DMS153 treated with DMSO at 0.1 percent for 48 hours (cell line): ENCODE data around the gene PTPRN2.

Source experiments
- DNase-seq: peaks from one replicate; lab custom pipeline; 2025; ENCODE audit not compliant: unreplicated experiment; lab: John Stamatoyannopoulos, UW

PTPRN2 gene

DNA sequence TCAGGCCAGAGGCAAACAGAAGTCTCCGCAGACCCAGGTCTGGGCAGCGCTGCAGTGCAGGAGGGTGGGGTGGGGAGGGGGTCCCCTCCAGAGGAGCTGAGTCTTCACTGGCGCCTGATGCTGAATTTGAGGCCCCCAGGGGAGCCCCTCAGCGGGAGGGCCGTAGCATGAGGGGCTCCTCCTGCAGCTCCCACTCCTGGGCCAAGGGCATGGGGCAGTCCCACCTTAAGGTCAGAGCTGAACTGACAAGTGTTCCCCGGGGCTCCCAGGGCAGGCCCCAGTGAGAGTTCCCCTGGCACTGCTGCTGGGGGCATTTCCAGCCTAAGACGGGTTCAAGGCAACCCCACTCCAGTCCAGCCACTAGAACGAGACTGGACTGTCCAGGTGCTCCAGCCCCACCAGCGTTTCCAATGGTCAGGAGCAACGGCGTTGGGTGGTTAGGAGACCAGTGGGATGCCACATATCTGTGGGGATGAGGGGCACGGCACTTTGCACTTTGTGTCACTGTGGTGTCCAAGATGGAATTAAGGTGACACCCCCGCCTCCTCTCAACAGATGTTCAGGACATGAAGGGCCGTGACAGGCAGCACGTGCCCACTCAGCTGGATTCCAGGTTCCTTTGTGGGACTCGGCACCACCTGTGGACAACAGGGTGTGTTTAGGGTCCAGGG lies 139.1 kb downstream of the PTPRN2 start:
- DNase-seq, result no peak

DNA sequence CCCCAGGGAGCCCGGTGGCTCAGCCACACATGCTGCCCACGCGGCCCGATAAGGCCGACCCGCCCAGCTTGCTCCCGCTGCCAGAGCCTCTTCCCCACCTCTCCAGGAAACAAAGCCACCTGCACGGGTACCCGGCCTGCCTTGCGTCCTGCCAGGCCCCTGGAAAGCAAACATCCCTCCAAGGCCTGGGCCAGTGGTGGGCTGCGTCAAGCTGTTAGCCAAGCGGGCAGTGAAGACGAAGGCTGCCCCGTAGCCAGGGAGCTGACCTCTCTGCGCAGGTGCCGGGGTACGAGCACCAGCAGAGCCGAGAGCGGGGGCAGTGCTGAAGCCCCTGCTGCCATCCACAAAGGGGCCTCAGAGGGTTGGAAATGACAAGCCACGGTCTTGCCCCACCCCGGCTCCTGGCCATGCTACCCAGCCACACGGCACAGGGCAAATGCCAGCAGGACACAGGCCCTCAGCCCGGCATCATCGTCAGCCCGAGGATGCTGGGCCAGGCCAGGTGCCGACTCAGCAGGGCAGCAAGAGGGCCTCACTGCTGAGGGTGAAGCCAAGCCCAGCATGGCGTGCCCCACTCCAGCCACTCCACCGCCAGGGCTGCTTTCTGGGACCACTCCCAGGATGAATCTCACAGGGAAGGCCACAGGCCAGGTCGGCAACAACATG lies 140.0 kb downstream of the PTPRN2 start:
- no peak for DNase-seq

DNA sequence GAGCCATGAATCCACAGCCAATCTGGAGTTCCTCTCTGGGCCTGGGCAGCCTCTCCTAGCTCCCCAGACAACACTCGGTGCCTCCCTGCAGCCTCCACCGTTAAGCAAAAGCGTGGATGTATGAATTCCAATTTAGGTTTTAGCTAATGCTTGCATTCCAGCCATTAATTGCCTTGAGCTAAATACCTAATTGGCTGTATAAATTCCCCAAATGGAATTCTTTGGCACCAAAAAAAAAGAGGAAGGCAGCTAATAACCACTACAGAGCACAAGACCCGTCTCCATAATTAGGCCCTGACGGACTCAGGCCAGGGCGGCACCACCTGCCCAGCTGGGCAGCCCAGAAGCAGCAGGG lies 140.5 kb downstream of the PTPRN2 start:
- DNase-seq, result no peak

DNA sequence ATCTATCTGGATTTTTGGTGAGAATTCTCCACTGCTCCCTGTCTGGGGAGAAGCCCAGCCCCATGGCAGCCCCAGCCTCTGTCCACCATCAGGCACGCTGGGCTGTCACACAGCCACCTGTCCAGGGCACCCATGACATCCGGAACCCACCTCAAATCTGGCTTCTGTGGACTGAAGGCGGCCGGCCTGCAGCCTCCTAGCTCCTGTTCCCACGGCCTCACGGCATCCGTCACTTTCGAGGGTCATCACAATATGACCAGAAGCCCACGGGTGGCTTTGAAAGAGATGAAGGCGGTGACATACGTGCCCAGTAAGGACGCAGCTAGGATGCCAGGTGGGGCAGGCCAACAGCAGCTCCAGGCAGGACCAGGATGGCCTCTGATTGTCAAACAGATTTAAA lies 140.9 kb downstream of the PTPRN2 start:
- no peak for DNase-seq

DNA sequence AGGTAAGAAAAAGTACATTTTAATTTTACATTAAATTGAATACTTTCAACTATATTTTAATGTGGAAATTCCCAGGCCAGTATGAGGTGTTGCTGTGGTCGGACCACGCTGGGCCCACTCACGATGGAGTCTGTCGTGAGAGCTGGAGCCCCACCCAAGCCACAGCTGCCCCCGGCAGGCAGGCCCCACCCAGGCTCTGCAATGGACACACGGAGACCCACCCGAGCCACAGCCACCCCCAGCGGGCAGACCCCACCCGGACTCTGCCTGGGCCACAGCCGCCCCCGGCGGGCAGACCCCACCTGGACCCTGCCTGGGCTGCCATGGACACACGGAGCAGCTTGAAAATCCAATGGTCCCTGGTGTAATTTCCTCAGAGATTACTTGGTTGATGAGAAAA lies 141.3 kb downstream of the PTPRN2 start:
- DNase-seq, result no peak

GRCh38 chr7:158445421-158446175 lies 142.0 kb downstream of the PTPRN2 start:
- no peak for DNase-seq

DNA sequence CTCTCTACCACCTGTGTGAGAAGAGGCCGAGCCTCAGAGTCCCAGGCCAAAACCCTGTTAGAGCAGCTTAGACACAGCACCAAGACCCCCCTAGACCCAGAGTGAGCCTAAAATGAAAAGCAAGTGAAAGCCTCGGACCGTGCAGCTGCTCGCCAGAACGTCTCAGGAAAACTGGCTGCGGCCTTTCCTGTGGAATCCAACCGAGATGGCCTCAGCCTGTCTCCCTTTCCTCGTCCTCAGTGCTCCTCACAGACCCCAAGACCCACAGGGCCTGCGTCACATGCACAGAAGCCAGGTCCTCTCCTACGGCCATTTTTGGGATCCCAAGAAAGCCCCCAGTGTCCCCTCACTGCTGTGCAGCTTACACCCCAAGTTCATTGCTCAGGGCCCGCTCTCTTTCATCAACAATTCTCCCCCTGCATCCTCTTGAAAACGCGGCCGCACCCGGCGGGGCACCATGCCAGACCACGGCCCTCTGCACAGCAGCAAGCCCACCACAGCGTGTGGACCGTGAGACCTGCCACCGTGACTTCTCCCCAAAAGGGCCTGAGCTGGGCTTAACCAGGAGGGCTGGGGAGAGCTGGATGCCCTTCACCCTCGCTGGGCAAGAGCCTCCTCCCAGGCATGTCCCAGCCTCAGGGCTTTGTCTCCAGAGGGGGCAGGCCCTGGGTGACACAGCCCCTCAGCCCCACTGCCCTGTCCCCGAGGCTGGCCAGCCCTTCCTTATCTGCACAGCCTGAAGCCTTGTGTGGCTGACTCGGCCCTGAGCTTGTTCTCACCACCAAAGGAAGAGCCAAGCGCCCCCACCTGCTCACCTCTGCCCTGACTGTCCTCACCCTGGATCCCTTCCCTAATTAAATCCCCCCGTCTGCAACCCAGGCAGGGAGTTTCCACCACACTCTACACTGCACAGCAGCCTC lies 142.9 kb downstream of the PTPRN2 start:
- no peak for DNase-seq

DNA sequence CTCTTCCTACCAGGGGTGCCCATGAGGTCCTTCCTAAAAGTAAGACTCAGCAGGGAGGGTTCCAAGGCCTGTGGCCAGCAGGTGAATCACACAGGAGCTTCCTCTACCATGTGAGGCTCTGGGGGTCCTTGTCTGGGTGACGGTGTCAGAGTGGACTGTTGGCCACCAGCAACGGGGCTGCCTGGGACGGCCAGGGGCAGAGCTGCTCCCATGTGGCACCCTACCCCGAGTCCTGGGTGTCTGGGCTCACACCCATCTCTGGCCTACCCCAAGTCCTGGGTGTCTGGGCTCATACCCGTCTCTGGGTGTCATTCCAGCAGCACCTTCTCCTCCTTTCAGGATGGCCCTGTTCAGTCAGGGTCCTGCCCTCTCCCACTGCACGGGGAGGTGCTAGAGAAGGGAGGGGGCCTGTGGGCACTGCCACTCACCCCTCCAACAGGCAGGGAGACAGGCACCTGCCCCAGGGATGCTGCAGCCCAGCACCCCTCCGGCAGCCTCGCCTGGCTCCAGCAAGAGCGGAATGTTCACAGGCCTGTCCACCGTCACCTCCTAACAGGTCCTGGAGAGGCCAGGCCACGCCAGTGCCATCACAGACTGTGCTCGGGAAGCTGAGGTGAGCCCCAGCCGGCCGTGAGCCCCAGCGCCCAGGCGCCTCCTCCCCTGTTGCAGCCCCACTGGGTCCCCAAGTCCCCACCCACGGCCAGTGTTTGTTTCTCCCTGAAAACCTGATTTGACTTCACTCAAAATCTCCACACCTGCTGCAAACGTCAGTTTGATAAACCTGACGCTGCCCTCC lies 143.7 kb downstream of the PTPRN2 start:
- no peak for DNase-seq

DNA sequence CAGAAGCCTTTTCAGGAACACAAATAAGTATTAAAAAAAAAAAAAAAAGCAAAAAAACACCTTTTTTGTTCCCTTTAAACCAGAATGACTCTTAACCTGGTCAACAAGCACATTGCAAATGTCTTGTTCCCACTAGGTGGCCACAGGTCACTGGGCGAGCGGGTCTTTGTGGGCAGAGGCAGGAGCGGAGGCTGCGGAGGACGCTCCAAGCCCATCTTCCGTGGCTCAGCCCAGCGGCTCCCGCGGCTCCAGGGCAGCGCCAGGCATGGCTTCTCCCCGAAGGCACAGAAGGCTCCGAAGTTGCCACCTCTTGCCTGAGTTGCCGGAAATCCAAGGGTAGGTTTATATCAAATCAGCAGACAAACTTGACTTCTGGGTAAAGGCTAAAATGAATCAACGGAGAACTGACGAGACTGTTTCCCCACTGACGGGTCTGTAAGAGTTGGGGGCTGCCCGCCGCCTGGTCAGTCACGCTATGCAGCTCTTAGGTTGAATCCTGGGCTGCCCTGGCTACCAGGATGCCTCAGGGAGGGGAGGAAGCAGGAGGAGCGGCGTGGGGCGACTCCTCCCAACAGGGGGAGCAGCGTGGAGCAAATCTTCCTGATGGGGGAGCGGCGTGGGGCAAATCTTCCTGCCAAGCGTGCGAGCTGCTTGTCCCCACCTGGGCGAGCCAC lies 144.5 kb downstream of the PTPRN2 start:
- DNase-seq, result no peak

DNA sequence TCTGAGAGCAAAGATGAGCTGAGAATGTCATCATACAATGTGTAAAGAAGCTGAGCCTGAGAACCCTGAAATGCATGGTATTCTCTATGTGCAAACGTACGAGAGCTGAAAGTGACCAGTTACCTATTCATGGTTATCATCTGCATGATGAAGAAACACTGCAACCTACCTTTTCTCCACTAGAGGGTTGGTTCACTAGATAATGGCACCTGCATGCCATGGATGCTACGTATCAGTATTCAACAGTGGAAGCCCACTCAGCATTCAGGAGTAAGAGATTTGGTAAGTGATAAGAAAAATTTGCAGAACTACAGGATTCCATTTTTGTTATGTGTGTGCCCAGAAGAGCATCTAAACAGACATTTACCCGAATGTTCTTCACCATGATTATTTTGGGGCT lies 145.4 kb downstream of the PTPRN2 start:
- no peak for DNase-seq

DNA sequence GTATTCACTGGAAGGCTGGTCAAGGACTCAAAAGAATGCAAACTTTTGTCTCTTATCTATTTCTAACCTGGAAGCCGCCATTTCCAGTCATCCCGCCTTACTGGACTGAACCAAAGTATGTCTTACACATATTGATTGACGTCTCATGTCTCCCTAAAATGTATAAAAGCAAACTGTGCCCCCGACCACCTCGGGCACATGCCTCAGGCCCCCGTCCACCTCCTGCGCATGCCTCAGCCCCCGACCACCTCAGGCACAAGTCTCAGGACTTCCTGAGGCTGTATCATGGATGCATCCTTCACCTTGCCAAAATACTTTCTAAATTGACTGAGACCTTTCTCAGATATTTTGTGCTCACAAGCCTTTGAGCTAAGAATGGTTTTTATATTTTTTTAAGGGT lies 148.6 kb downstream of the PTPRN2 start:
- no peak for DNase-seq

- peak; percentile 97 for DNase-seq
These were observed 155.0 kb downstream of the PTPRN2 start for GRCh38 chr7:158432369-158433341.

DNA sequence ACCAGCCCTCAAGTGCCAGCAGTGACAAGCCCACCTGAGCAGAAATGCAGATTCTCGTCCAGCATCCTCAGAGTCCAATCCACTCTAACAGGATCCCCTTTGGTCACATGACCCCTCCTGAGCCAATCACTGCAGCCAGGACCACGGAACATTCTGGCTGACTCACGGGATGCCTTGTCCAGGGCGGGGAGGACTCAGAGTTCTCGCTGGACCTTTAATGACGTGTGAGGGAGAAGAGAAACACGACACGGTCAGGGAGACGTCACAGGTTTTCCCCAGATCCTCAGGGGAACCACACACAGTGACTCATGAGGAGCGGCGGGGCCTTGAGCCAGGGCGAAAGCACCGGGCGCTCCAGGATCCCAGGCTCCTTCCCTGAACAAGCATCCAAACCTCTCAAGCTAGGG lies 155.7 kb downstream of the PTPRN2 start:
- DNase-seq, result no peak

DNA sequence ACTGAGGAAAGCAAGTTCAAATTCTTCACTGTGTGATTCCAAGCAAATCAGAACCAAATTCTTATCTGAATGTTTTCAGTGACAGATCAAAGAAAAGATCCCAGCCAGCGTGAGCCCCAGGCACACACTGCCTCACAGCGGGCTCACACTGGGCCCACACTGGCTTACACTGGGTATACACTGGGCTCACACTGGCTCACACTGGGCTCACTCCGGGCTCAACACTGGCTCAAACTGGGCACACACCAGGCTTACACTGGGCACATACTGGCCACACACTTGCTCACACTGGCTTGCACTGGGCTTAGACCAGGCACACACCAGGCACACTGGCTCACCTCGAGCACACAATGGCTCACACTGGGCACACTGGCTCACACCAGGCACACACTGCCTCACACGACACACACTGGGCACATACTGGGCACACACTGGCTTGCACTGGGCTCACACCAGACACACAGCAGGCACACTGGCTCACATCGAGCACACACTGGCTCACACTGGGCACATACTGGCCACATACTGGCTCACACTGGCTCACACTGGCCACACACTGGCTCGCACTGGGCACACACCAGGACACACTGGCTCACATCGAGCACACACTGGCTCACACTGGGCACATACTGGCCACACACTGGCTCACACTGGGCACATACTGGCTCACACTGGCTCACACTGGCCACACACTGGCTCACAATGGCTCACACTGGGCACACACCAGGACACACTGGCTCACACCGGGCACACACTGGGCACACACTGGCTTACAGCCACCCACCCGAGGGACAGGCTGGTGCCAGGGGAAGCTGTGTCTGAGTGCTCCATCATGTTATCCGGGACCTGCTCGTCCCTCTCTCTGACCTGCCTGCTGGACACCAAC lies 156.3 kb downstream of the PTPRN2 start:
- no peak for DNase-seq

GRCh38 chr7:158430308-158431034 lies 157.2 kb downstream of the PTPRN2 start:
- no peak for DNase-seq

GRCh38 chr7:158428837-158429753 lies 158.5 kb downstream of the PTPRN2 start:
- no peak for DNase-seq
